A673 (cell line): ENCODE measurements around the gene UGT1A4.

Source experiments
- CTCF ChIP-seq: fragments of 300-800, 200-600 bp; sonication (generic); conservative IDR thresholded peaks from 2 replicates; pipeline ENCODE4 v1.5.1; 2017; ENCODE audit warnings: low read depth, mild to moderate bottlenecking, antibody characterized with exemption, low read length, moderate library complexity, mixed read lengths
- EZH2 ChIP-seq: fragments of 200-600 bp; sonication (generic); IDR thresholded peaks from 2 replicates; pipeline ENCODE4 v1.6.1; 2017; ENCODE audit warnings: borderline replicate concordance, low read depth, mild to moderate bottlenecking, mixed read lengths, antibody characterized with exemption, low read length; ENCODE audit not compliant: poor library complexity, severe bottlenecking

GRCh38 chr2:233706720-233707119, 11.8 kb upstream of the UGT1A4 start:
- TF ChIP-seq CTCF (no peak), EZH2 (no peak)
